DMS 273 treated with DMSO at 0.1 percent for 48 hours (cell line): ENCODE measurements around the gene ALAS2.
"Not testable (repeated sequence)": the region's sequence is repeated elsewhere in the genome, so short reads cannot be mapped to it uniquely, and the experiment has no call there.

Experiments
- DNase-seq: peaks from one replicate; lab custom pipeline; 2025; lab: John Stamatoyannopoulos, UW

The ALAS2 gene

GRCh38 chrX:55006827-55007621, 23.8 kb downstream of the ALAS2 start:
- DNase-seq = no peak

GRCh38 chrX:55005256-55005655, 25.5 kb downstream of the ALAS2 start:
- DNase-seq = no peak

GRCh38 chrX:55004231-55004630, 26.5 kb downstream of the ALAS2 start:
- no peak for DNase-seq

GRCh38 chrX:54999717-55000598, 30.8 kb downstream of the ALAS2 start, which contains the start of gene APEX2:
APEX2 (plus strand) TSS chrX:55000363; CDS start chrX:55000423, 60 bp downstream.
- DNase-seq = peak; percentile 84

GRCh38 chrX:54995621-54996020, 35.2 kb downstream of the ALAS2 start:
- no peak for DNase-seq

GRCh38 chrX:54994668-54995351, 36.0 kb downstream of the ALAS2 start:
- DNase-seq = no peak

GRCh38 chrX:54994099-54994498, 36.7 kb downstream of the ALAS2 start, which contains the start of gene PFKFB1:
PFKFB1 (minus strand) TSS chrX:54994188; CDS start chrX:54994007, 181 bp downstream.
- no peak for DNase-seq

GRCh38 chrX:54992911-54993622, 37.7 kb downstream of the ALAS2 start:
- no peak for DNase-seq

- no peak for DNase-seq
Observed at GRCh38 chrX:54991706-54992105, 39.1 kb downstream of the ALAS2 start.

- DNase-seq = not testable (repeated sequence)
Observed at GRCh38 chrX:54983306-54983705, 47.5 kb downstream of the ALAS2 start.

- no peak for DNase-seq
Observed at GRCh38 chrX:54980334-54980733, 50.4 kb downstream of the ALAS2 start.

GRCh38 chrX:54979432-54979831, 51.3 kb downstream of the ALAS2 start:
- no peak for DNase-seq

- DNase-seq = no peak
Observed at GRCh38 chrX:54978448-54978847, 52.3 kb downstream of the ALAS2 start.

GRCh38 chrX:54977387-54977786, 53.4 kb downstream of the ALAS2 start:
- DNase-seq = no peak

GRCh38 chrX:54964766-54965497, 65.8 kb downstream of the ALAS2 start:
- DNase-seq = no peak

- DNase-seq = no peak
Observed at GRCh38 chrX:54961750-54962149, 69.0 kb downstream of the ALAS2 start.
